Fibroblast of peridontal ligament (primary cell): Measurements from ENCODE around the gene NCK1.
"Not testable (repeated sequence)": the region's sequence is repeated elsewhere in the genome, so short reads cannot be mapped to it uniquely, and the experiment has no call there.

ENCODE experiments used
- DNase-seq: peaks from one replicate; pipeline ENCODE4 v3.0.0-alpha.2; 2010; ENCODE audit errors: extremely low read depth

Gene NCK1

GRCh38 chr3:136987398-136987980 lies 125.5 kb downstream of the NCK1 start:
- DNase-seq: not testable (repeated sequence)

GRCh38 chr3:136988651-136989050 lies 126.6 kb downstream of the NCK1 start:
- DNase-seq: no peak

GRCh38 chr3:136989781-136990524 lies 127.9 kb downstream of the NCK1 start:
- DNase-seq: no peak

- no peak for DNase-seq
Observed at GRCh38 chr3:136990826-136991225, 128.8 kb downstream of the NCK1 start.

- no peak for DNase-seq
Observed at GRCh38 chr3:136992115-136992514, 130.1 kb downstream of the NCK1 start.

- peak; percentile 90 for DNase-seq
Observed at GRCh38 chr3:136994772-136995516, 132.9 kb downstream of the NCK1 start.

GRCh38 chr3:136995652-136996051 lies 133.6 kb downstream of the NCK1 start:
- DNase-seq: no peak
